Glomerular endothelial cell (primary cell): ENCODE results near the gene SCAMP1. TPM values are rescaled to one million over a fixed set of nuclear protein-coding genes. Genes with fewer than 3 reads are reported as not detected.

Experiments used
- total RNA-seq: library from RNA; depleted of rRNA; stranded (reverse); fragments of >200 nt; gene quantifications from 2 replicates; pipeline ENCODE4 v1.2.3, GENCODE V29; 2015

The SCAMP1 gene
- total RNA-seq, 1 donor from 2014 or later, result 29.7 TPM

Other genes with a start within 250 kb of the SCAMP1 start
- gene AP3B1, start 65.9 kb upstream of the SCAMP1 start, total RNA-seq, result 35.8 and 44.5 TPM in 2 replicates